ENCODE measurements around the gene PHF20. TPM values are rescaled to one million over a fixed set of nuclear protein-coding genes. Genes with fewer than 3 reads are reported as not detected.
A peak's percentile ranks its signal among the peaks of the same experiment; 100 is the strongest.
"Not testable (repeated sequence)": the region's sequence is repeated elsewhere in the genome, so short reads cannot be mapped to it uniquely, and the experiment has no call there.

PHF20 gene
- total RNA-seq, 1 donor from 2014 or later, result 17.3 TPM

DNA sequence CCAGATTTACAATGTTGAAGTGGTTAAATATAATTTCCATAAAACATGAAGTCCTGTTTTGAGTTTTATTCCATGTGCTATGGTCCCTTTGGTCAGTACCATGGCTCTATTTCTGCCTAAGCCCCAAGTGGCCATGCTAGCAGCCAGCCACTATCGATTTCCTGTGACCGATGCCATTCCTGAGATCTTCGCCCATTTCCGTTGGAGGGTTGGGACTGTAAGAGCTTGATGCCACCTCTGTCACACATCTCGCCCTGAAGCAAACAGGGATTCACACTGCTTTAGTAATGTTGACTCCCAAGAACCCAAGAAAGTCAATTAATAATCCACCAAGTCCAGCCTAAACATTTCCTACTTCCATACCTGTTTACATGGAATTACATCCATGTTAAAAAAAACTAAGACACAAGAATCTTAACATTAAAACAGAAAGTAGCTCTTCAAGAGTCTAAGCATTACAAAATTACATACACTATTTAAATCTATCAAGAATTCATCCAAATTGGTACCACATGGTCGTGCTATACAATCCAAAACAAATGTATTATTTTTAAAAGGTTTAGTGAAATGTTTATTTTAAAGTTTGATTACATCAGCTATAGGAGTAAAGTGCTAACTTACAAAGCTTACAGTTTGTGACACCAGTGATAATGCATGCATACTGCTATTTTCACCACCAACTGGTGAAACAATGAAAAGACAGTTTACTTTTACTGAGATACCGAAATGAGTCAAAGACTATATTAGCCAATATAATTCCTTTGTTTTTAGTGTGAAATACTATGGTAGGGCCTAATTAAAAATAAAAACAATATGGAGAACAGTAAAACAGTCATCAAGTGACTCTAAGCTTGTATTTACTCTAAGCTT, 32.3 kb upstream of the PHF20 start:
- no peak for ATAC-seq

DNA sequence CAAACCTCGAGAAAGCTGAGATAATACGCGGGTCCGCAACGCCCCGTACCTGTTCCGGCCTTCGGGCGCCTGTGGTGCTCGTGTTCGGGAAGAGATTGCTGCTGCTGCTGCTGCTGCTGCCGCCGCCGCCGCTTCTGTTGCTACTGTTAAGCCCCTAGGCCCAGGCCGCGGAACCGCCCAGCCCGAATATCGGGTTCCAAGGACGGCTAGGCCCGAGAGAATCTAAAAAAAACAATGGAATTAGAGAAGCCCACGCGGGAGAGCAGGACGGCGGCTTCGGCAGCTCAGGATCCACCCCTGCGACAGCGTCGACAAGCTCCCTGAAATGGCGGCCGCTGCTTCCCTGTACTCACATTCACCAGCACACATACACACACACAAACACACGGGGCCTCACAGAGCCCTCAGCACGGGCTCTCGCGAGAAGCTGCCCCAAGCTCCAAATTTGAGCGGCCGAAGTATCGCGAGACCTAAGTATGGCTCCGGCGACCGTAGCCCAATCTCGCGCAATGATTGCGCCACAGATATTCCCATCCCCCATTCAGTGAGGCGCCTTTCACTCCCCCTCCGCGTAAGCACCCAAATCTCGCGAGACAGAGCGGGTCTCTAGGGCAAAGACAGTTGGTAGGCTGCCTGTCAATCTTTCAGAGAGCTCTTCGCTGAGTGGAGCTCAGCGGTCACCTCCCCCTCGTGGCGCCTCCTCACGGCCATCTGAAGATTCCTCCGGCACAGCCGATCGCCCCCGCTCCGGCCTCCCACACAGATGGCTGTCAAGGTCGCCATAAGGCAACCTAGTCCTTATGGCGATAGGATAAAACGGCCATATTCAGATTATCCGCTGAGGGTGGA, 29.7 kb upstream of the PHF20 start, which contains the start of gene RBM39:
TSS of gene RBM39 (minus strand) at position 369 of the 849 bp plus-strand sequence. CDS start 1,386 bp downstream, outside the sequence.
- peak; percentile 94 for ATAC-seq

DNA sequence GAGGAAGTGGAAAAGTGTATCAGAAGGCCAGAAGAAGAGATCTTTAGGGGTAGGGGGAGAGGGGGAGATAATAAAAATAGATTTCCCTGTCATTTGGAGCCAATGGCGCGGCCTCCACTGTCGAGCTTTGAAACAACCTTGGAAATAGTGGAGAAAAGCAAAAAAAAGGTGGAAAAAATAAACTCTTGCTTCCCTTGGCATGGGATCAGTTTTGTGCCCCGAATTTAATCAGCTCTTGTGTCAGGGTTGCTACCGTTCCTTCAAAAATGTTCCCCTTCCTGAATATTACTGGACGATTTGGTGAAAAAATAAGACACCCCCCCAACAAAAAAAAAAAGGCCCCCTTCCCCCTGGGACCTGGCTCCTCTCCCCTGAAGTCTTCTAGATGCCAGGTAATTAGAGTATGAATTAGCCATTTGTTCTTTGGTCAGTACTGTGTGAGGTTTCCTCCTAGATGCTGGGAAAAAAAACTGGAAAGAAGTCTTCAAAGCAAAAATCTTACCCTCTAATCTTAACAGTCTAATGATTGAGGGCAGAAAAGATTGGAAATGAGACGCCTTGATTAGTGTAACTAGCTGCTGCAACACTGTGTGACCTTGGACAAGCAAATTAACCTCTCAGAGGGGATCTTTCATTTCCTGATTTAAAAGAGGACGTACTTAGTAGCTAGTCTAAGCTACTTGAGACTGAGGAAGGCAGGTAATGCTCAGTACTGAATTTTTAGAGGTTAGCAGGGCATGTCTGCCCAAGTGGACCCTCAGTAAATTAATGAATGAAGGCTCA, 28.9 kb upstream of the PHF20 start:
- no peak for ATAC-seq

DNA sequence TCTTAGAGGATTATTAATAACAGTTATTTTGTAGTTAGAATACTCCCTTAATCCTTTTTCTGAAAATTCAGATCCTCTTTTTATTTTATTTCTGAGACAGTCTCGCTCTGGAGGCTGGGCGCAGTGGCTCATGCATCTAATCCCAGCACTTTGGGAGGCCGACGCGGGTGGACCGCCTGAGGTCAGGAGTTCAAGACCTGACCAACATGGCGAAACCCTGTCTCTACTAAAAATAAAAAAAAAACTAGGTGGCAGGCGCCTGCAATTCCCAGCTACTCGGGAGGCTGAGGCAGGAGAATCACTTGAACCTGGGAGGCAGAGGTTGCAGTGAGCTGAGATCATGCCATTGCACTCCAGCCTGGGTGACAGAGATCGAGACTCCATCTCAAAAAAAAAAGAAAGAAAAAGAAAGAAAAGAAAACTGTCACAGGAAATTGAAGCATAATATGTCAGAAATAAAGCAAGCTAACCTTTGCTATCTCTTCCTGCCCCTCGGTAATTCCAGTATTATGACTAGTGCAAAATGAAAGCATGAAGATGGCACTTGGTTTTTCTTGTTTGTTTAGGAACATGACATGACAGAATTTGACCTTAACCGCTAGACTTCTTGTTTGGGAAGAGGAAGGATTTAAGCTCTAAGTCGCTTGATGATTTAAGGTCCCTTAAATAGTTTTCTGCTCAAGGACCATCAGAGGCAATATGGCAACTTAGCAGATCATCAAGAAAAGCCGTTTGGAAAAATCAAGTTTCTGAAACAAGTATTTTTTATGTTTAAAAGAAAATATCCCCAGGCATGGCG, 27.9 kb upstream of the PHF20 start:
- ATAC-seq, result no peak

DNA sequence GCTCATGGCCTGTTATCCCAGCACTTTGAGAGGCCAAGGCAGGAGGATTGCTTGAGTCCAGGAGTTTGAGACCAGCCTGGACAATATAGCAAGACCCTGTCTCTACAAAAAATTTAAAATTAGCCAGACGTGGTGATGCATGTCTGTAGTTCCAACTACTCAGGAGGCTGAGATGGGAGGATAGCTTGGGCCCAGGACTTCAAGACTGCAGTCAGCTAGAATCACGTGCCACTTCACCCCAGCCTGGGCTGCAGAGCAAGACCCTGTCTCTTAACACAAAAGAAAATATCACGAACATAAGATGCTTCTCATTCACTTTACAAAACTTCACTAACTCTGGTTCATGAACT, 27.3 kb upstream of the PHF20 start:
- ATAC-seq, result not testable (repeated sequence)

DNA sequence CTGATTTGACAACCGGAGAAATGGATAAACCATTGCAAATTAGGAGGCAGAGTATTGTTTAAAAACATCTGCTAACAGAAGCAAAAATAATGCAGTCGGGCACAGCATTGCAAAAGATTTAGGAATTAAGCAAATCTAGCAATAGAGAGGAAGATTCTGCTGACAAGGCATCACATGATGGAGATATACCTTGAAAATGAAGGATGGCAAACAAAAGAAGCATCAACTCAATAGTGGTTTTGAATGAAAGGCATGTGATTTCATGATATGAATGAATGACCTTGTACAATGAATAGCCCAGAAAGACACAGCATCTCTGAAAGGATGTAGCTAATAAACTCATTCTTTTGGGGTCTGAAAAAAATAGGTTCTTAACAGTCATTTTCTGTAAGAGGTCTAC, 21.2 kb upstream of the PHF20 start:
- ATAC-seq, result no peak

DNA sequence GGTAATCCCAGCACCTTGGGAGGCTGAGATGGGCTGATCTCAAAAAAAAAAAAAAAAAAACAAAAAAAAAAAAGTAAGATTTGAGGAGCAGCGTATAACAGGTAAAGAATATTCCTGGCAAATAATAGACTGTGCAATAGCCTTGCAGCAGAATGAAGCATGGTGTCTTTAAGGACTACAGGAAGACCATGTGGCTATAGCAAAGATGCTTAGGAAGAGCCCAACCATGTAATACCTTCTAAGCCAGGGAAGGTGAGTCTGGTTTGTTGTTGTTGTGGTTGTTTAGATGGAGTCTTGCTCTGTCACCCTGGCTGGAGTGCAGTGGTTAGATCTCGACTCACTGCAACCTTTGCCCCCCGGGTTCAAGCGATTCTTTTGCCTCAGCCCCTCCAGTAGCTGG, 15.4 kb upstream of the PHF20 start:
- no peak for ATAC-seq

DNA sequence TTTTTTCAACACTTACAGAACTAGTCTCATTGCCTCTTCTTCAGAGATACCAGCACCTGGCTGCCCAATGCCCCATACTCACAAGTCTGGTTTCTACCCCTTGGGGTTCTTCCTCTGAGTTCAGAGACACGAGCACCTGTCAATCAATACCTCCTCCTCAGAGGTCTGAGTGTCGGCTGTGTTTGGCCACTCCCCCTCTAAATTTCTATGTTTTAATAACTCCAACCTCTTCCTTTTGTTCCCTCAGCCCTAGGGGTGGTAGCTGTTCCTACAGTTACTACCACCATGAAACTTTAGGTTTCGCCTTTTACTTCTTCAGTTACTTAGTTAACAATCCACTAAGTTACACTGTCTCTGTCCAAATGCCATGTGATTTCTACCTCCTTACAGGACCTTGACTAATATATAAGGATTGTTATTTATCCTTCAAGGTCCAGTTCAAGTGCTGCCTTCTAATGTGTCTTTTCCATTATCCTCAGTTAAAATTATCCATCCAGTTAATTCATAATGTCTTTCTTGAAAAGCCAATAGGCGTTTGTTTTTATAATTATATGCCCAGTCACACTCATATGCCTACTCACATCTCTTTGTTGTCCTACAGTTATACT, 14.6 kb upstream of the PHF20 start:
- ATAC-seq, result no peak

DNA sequence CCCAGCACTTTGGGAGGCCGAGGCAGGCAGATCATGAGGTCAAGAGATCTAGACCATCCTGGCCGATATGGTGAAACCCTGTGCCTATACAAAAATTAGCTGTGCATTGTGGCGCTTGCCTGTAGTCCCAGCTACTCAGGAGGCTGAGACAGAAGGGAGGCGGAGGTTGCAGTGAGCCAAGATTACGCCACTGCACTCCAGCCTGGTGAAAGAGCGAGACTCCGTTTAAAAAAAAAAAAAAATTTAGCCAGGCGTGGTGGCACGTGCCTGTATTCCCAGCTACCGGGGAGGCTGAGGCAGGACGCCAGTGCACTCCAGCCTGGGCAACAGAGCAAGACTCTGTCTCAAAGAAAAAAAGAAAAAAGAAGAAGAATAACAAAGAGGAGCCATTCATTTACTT, 10.3 kb upstream of the PHF20 start:
- ATAC-seq, result not testable (repeated sequence)

DNA sequence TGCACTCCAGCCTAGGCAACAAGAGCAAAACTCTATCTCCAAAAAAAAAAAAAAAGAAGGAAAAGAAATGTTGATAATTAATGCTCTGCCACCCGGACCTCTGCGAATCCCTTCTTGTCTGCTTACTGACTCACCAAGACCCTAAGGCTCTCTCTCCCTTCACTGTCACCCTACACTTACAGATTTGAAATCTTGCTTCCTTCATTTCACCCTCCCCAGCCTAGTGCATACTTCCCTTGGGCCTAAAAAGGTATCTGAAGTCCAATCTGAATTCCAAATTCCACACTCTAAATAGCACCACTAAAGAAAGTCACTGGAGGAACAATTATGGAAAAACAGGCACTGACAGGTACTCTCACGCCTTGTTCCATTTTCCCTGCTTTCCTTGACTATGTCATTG, 9.4 kb upstream of the PHF20 start:
- no peak for ATAC-seq

DNA sequence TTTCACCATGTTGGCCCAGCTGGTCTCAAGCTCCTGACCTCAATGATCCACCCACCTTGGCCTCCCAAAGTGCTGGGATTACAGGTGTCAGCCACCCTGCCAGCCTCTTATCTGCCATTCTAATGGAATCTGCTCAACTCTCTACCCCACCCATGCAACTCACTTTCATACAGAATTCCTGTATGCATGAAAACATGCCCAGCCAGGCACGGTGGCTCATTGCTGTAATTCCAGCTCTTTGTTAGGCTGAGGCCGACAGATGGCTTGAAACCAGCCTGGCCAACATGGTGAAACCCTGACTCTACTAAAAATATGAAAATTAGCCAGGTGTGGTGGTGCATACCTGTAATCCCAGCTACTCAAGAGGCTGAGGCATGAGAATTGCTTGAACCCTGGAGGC, 6.9 kb upstream of the PHF20 start:
- ATAC-seq, result peak; percentile 51

DNA sequence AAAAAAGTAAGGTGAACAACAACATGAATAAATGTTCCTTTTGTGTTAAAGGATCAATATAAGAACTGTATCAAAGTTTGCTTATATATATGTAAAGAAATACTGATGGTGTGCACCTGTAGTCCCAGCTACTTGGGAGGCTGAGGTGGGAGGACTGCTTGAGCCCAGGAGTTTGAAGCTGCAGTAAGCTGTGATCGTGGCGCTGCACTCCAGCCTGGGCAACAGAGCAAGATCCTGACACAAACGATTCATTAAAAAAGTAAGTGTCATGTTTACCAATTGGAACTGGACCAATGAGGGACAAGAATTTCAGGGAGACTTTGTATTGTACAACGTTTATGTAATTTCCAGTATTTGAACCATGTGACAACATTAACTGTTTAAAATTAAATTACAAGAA, 5.0 kb upstream of the PHF20 start:
- ATAC-seq, result no peak

DNA sequence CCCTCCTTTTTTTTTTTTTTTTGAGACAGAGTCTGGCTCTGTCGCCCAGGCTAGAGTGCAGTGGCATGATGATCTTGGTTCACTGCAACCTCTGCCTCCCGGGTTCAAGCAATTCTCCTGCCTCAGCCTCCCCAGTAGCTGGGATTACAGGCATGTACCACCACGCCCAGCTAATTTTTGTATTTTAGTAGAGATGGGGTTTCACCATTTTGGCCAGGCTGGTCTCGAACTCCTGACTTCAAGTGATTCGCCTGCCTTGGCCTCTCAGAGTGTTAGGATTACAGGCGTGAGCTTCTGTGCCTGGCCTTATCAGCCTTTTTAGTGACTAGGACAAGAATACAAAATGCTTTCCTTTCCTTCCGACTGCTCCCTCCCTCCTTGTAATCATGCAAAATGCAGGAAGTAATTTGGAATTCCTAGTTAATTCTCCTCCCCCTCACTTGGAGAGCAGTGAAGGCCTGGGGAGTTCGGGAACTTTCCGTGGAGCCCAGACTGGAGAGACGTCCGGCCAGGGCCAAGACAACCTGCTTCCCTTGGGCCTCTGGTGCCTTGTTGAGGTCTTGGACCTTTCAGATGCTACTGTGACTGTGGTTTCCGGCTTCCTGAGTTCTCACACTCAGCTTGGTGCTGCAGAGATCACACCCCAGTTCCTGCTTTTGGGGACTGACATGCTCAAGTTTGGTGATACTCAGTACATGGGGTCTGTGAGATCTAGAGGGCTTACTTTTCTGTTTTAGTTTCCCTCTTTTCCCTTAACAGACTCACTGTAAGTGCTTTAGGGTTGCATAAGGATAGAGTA, 3.9 kb upstream of the PHF20 start:
- ATAC-seq, result peak; percentile 4

DNA sequence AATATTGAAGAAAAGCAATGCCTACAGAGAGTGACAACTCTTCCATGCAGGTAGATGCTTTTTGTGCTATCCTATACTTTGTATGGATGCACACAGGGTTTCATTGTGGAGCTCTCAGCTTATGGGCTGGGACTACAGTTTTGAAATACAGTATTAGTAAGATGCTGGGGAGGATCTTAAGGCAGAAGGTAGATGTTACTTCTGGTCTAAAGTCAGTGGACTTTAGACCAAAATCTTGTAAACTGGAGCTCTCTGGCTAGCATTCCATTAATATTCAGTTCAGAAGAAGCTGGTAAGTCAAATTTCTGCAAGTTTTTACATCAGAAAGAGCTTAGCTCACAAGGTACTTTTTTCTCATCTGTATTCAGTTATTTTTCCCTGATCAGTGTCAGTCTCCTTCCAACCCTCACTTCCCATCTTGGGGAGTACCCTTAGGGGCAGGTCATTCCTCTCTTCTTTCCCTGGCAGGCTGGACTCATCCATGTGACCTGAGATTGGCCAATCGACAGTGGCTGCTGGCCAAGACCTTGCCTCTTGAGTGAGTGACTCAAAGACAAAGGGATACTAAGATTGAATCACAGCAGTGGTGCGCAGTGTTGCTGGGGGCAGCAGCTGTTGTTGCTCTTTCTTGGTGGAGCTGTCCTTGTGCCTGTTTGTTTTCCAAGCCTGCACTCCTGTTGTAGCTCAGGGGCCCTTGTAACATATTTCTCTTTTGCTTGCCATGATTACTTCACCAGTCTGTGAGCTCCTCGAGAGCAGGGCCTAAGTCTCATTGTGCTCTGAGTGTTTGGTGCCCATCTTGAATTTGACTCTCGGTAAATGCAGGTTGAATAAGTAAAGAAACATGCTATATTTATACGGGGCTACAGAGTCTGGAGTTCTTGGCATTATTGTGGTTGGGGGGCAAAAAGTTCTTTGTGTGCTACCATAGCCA, 2.8 kb upstream of the PHF20 start:
- peak; percentile 63 for ATAC-seq

DNA sequence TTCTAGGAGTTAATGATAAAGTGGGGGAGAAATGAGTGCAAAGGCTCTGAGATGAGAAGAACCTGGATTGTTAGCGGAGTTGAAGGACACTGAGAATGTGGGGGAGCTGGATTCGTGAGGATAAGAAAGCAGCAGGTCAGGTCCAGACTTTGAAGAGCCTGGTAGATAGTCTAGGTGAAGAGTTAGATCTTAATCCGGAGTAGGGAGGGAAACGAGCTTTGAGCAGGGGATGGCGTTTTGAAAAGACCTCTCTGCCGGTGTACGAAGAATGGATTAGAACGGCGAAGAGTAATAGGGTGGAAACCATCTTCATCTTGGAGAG, 487 bp upstream of the PHF20 start:
- ATAC-seq, result no peak

DNA sequence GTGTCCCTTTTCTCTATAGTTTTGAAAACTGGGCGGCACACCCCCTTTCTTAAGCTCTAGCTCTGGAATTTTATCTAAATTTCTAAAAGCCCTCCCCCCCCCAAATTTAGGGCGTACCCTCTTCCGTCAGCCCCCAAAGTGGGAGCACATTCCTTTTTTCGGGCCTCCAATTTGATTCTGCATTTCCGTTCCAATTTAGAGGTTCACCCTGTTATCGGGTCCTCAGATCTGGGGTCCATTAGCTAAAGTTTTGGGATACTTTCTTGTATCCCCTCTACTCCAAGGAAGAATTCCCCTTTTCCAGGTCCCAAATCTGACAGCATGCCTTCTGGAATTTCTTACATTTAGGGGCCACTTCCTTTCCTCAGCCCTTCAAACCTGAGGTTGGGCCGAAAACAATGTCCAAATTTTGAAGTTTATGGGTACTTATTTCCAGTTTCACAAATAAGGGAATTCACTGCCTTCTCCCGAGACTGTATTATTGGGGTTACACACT, 796 bp downstream of the PHF20 start:
- no peak for ATAC-seq

DNA sequence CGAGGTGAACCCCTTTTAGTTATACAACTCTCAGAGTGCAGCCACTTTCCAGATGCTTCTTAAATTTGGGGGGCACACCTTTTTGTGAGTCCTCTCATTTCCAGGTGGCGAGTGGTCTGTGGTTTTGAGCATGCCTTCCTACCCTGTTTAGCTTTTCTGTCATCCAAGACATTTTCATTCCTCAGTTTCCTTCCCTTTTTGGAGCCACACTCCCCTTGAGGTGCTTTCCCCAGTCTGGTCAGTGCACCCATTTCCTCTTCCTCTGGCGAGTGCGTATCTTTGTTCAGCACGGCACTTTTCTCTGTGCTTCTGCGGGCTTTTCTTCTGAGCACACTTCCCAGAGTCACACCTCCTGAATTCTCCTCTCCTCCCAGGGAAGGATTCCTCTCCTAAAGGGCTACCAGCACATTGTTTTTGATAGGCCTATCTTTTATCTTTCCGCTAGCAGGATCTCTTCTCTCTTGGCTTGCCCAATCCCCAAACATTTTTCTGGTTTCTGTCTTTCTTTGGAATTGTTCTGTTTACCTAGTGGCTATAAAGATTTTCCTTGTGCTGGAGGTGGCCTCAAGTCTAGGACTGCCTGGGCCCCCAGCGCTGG, 1.4 kb downstream of the PHF20 start:
- no peak for ATAC-seq

DNA sequence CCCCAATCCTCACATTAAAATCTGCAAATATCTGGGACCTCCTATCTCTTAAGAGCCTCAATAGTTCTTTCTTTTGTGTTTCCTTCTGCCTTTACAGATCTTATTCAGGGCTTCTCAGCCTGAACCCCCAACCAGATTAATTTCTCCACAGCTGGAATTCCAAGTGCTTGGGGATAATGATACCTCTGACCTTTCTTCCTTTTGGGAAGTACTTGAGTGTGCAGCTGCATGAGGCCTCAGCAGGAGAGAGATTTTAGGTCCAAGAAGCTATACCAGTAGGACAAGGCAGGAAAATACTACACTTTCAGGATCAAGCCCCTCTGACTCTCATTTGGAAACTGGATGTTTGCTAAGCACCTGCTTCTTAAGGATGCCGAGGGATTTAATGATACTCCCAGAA, 2.6 kb downstream of the PHF20 start:
- no peak for ATAC-seq

DNA sequence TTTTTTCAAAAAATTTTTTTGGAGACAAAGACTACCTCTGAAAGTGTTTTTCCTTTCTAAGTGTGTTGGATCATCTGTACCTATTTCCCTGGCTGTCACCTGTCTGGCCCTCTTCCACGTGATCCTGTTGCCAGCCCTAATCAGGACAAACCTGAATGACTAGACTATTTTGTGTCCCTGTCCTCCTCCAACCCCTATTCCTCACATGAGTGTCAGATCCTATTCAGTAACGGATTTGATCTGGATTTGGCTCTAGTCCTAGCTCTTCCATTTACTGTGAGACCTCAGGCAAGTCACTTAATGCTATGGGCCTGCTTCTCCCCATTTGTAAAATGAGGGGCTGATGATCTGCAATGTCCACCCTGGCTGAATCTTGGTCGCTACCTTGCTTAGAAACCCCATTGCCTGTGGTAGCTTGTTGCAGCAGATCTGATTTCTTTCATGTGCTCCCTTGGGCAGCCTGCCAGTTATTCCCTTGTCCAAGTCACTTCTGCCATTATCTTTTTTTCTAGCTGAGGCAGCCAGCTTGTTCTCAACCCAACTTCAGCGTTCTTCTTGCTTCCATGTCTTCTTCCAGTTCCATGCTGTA, 4.8 kb downstream of the PHF20 start:
- peak; percentile 71 for ATAC-seq
